ENCODE results near the gene SAPCD2.
"Not testable (repeated sequence)": the region's sequence is repeated elsewhere in the genome, so short reads cannot be mapped to it uniquely, and the experiment has no call there.

DNA sequence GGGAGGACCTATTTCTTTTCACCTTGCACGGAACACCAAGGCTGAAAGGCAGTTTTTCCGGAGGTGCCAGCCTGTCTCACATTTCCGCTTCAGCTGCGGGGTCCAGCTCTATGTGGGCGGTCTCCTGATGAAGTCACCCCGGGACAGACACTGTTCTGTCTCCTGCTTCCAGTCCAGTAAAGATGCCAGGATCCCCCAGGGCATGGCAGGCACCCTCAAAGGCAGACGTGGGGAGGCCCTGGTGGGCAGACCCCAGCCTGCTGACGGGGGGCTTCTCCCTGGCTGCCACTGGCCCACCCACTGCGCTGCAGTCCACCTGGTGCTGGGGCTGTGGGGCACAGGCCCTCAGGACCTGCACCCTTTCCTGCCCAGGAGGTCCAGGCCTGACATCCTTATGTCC, 7.6 kb downstream of the SAPCD2 start:
- TF ChIP-seq CTCF (IDR thresholded peaks at IDR 0.05; ENCODE audit: low read length); EZH2 (IDR thresholded peaks at IDR 0.05; ENCODE audit: borderline replicate concordance, low read length): not testable (repeated sequence)
